Stimulated activated CD4-positive, alpha-beta T cell treated with anti-CD3 and anti-CD28 coated beads, Interleukin-4, amount 100 ng/mL, for 24 hours (primary cell): ENCODE data around the gene CEL.
"Not testable (repeated sequence)": the region's sequence is repeated elsewhere in the genome, so short reads cannot be mapped to it uniquely, and the experiment has no call there.

Source experiments
- DNase-seq: peaks from one replicate; pipeline ENCODE4 v3.0.0-alpha.2; 2020

Gene CEL

DNA sequence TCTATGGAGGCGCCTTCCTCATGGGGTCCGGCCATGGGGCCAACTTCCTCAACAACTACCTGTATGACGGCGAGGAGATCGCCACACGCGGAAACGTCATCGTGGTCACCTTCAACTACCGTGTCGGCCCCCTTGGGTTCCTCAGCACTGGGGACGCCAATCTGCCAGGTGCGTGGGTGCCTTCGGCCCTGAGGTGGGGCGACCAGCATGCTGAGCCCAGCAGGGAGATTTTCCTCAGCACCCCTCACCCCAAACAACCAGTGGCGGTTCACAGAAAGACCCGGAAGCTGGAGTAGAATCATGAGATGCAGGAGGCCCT, 3.2 kb downstream of the CEL start:
- no peak for DNase-seq

DNA sequence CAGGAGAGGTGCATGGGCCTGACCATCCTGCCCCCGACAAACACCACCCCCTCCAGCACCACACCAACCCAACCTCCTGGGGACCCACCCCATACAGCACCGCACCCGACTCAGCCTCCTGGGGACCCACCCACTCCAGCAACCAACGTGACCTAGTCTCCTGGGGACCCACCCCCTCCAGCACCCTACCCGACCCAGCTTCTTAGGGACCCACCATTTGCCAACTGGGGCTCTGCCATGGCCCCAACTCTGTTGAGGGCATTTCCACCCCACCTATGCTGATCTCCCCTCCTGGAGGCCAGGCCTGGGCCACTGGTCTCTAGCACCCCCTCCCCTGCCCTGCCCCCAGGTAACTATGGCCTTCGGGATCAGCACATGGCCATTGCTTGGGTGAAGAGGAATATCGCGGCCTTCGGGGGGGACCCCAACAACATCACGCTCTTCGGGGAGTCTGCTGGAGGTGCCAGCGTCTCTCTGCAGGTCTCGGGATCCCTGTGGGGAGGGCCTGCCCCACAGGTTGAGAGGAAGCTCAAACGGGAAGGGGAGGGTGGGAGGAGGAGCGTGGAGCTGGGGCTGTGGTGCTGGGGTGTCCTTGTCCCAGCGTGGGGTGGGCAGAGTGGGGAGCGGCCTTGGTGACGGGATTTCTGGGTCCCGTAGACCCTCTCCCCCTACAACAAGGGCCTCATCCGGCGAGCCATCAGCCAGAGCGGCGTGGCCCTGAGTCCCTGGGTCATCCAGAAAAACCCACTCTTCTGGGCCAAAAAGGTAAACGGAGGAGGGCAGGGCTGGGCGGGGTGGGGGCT, 4.6 kb downstream of the CEL start:
- DNase-seq = no peak

DNA sequence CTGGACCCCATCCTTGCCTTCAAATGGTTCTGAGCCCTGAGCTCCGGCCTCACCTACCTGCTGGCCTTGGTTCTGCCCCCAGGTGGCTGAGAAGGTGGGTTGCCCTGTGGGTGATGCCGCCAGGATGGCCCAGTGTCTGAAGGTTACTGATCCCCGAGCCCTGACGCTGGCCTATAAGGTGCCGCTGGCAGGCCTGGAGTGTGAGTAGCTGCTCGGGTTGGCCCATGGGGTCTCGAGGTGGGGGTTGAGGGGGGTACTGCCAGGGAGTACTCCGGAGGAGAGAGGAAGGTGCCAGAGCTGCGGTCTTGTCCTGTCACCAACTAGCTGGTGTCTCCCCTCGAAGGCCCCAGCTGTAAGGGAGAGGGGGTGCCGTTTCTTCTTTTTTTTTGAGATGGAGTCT, 5.2 kb downstream of the CEL start:
- DNase-seq = no peak

DNA sequence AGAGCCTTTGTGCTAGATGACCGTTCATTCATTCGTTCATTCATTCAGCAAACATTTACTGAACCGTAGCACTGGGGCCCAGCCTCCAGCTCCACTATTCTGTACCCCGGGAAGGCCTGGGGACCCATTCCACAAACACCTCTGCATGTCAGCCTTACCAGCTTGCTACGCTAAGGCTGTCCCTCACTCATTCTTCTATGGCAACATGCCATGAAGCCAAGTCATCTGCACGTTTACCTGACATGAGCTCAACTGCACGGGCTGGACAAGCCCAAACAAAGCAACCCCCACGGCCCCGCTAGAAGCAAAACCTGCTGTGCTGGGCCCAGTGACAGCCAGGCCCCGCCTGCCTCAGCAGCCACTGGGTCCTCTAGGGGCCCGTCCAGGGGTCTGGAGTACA, 6.0 kb downstream of the CEL start:
- no peak for DNase-seq

DNA sequence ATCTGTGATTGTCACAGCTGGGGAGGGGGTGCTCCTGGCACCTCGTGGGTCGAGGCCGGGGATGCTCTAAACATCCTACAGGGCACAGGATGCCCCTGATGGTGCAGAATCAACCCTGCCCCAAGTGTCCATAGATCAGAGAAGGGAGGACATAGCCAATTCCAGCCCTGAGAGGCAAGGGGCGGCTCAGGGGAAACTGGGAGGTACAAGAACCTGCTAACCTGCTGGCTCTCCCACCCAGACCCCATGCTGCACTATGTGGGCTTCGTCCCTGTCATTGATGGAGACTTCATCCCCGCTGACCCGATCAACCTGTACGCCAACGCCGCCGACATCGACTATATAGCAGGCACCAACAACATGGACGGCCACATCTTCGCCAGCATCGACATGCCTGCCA, 6.7 kb downstream of the CEL start:
- DNase-seq = not testable (repeated sequence)

DNA sequence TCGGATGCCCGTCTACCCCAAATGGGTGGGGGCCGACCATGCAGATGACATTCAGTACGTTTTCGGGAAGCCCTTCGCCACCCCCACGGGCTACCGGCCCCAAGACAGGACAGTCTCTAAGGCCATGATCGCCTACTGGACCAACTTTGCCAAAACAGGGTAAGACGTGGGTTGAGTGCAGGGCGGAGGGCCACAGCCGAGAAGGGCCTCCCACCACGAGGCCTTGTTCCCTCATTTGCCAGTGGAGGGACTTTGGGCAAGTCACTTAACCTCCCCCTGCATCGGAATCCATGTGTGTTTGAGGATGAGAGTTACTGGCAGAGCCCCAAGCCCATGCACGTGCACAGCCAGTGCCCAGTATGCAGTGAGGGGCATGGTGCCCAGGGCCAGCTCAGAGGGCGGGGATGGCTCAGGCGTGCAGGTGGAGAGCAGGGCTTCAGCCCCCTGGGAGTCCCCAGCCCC, 8.8 kb downstream of the CEL start:
- DNase-seq = not testable (repeated sequence)

DNA sequence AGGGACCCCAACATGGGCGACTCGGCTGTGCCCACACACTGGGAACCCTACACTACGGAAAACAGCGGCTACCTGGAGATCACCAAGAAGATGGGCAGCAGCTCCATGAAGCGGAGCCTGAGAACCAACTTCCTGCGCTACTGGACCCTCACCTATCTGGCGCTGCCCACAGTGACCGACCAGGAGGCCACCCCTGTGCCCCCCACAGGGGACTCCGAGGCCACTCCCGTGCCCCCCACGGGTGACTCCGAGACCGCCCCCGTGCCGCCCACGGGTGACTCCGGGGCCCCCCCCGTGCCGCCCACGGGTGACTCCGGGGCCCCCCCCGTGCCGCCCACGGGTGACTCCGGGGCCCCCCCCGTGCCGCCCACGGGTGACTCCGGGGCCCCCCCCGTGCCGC, 9.2 kb downstream of the CEL start:
- not testable (repeated sequence) for DNase-seq

DNA sequence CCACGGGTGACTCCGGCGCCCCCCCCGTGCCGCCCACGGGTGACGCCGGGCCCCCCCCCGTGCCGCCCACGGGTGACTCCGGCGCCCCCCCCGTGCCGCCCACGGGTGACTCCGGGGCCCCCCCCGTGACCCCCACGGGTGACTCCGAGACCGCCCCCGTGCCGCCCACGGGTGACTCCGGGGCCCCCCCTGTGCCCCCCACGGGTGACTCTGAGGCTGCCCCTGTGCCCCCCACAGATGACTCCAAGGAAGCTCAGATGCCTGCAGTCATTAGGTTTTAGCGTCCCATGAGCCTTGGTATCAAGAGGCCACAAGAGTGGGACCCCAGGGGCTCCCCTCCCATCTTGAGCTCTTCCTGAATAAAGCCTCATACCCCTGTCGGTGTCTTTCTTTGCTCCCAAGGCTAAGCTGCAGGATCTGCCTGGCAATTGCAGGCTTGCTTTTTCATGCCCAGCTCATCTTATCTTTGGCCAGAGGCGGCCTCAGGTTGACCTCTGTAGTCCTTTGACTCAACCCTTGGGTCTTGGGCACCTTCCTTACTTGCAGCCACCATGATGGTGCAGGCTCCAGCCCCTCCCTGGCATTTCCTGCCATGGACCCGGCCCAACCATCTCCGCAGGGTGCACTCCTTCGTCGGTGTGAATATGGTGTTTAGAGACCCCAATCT, 9.8 kb downstream of the CEL start:
- DNase-seq = no peak

DNA sequence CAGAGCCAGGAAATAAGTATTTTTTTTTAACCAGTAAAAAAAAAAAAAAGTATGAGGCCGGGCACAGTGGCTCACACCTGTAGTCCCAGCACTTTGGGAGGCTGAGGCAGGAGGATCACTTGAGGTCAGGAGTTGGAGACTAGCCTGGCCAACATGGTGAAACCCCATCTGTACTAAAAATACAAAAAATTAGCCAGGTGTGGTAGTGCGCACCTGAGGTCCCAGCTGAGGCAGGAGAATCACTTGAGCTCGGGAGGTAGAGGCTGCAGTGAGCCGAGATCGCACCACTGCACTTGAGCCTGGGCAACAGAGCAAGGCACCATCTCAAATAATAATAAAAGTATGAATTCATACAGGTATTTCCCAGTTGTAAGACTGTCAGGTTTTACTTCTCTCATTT, 10.4 kb downstream of the CEL start:
- not testable (repeated sequence) for DNase-seq

DNA sequence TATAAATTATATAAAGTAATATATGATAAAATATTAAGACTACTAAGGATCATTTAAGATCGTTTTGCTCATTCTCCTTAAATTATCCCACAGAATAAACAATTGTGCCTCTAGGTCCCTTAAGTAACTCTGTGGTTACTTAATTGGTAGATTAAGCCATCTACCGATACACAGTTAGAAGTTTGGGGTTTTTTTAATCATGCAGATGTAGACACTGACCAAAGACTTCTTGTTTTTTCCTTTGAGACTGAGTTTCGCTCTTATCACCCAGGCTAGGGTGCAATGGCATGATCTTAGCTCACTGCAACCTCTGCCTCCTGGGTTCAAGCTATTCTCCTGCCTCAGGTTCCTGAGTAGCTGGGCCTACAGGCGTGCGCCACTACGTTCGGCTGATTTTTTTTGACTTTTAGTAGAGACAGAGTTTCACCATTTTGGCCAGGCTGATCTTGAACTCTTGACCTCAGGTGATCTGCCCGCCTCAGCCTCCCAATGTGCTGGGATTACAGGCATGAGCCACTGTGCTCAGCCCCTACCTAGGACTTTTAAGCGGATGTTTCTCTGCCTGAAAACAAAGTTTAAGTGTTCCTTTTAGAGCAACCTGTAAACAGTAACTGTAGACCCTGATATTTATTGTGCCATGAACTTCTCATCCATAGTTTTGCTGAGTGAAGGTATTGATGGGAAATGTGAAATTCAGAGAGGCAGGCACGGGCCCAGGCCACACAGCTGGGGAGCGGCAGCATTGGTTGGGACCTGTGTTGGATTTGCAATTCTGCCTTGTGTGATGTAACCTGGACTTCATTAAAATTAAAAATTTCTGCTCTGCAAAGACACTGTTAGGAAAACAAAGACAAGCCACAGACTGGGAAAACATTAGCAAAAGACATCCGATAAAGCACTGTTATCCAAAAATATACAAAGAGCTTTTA, 11.6 kb downstream of the CEL start:
- DNase-seq = no peak

DNA sequence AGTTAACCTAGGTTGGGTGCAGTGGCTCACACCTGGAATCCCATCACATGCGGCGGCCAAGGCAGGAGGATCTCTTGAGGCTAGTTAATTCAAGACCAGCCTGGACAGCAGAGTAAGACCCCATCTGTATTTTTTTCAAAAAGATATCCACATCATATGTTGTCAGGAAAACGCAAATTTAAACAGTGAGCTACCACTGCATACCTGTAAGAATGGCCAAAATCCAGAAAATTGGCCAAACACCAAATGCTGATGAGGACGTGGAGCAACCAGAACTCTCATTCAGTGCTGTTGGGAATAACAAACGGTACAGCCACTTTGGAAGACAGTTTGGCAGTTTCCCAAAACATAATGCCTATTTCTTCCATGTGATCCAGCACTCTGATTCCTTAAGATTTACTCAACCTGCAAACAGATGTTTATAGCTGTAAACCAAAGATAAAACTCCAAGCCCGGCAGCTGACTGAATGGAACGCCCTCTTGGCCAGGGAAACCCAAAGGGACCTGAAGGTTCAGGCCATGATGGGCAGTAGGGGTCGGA, 12.4 kb downstream of the CEL start:
- DNase-seq = no peak

DNA sequence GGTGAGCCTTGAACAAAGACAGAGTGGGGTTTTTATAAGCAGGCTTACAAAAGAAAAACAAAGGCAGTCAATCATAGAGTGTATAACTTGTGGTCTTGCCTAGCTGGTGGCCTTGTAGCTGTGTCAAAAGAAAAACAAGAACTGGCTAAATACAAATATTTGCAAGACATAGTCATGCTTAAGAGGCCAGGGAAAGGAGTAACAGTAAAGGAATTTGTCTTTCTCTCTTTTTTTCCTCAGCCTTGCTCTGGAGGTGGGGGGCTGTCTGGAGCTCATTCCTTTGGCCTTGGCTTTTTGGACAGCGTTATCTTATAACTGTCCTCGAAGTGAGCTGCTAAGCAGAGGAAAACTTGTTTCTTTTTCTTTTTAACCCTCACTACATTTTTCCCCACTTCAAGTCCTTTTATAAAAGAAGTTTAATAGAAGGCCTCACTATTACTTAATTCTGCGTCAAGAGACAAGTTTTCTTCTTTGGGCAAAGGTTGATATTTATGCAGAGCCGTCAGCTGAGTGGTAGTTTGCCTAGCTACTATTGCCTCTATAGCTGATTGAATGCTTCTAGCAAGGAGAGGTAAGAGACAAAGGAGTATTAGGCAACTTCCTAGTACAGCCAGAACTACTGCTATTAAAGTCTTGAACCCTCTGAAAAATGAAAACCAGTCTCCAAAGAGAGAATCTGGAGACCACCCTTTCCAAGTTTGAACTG, 14.3 kb downstream of the CEL start:
- DNase-seq = no peak

DNA sequence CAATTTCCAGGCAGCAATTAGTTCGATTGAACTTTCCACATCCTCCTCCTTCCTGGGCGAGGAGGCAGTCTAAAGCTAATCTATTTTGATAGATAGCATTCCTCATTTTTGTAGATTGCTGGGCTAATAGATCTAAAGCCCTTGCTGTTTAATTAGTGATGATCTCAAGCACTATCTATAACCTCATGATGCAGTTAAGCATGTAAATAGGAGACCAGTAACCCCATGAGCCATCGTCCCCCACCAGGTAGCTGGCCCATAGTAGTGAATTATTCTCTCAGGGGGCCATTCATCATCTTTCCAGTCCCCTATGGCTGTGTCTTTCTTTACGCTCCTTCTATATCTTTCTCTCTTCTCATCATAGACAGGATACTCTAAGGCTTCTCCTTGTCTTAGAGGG, 14.9 kb downstream of the CEL start:
- DNase-seq = no peak

DNA sequence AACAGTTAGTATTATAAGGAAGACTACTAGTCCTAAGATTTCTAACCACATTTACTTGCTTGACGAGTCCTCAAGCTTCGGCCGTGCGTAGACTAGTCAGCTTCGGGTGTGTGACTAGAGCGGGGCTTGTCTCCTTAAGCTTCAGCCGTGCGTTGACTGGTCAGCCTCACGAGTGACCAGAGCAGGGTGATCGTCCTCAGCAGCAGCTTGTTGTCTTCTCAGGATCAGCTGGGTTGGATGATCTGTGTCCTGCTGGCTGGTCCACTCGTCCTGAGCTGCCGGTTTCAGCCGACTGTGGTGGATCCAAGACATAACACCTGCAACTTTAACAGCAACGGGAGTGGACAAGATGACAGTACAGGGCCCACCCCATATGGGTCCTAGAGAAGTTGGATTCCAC, 16.7 kb downstream of the CEL start:
- no peak for DNase-seq

DNA sequence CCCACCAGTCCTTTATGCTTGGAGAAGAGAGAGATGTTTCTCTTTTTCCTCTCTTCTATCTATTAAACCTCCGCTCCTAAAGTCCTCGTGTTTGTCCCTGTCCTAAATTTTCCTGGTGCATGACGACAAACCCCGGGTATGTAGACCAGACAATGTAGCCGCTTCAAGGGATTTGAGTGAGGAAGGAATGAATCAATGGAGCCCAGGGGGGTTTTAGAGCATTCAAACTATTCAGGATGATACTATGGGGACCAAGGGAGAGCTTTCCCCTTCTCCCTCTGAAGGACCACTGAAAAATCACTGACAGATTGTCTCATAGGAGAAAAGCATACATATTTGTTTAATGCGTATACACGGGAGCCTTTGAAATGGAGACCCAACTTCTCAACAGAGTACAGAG, 18.4 kb downstream of the CEL start:
- DNase-seq = no peak

DNA sequence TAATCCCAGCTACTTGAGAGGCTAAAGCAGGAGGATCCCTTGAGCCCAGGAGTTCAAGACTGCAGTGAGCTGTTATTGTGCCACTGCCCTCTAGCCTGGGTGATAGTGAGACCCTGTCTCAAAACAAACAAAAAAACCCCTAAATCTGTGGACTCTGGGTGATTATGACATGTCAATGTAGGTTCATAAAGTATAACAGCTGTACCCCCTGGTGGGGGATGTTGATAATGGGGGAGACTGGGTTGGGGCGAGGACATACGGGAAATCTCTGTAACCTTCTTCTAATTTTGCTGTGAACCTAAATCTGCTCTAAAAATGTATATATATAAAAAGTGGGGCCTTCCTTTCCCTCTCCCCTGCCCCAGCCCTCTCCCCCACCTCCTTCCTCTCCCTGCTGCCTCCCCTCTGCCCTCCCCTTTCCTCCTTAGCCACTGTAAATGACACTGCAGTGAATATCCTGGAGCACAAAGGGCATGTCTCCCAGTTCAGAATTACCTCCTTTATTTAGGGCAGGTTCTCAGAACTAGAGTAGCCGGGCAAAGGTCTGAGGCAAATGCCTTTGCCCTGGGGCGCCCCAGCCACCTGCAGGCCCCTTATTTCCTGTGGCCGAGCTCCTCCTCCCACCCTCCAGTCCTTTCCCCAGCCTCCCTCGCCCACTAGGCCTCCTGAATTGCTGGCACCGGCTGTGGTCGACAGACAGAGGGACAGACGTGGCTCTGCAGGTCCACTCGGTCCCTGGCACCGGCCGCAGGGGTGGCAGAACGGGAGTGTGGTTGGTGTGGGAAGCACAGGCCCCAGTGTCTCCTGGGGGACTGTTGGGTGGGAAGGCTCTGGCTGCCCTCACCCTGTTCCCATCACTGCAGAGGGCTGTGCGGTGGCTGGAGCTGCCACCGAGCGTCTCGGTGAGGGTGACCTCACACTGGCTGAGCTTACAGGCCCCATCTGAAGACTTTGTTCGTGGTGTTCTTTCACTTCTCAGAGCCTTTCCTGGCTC, 19.3 kb downstream of the CEL start:
- DNase-seq = not testable (repeated sequence)

DNA sequence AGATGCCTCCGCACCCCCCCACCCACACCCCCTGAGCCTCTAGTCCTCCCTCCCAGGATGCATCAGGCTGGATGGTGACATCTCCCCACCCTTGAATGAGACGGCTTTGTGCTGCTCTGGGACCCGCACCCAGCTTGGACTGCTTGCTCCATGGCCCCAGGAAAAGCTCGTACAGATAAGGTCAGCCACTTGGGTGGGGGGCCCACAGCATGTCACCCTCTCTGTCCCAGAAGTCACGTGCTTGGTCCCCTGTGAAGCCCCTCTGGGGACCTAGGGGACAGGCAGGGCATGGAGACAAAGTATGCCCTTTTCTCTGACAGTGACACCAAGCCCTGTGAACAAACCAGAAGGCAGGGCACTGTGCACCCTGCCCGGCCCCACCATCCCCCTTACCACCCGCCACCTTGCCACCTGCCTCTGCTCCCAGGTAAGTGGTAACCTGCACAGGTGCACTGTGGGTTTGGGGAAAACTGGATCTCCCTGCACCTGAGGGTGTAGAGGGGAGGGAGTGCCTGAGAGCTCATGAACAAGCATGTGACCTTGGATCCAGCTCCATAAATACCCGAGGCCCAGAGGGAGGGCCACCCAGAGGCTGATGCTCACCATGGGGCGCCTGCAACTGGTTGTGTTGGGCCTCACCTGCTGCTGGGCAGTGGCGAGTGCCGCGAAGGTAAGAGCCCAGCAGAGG, 20.3 kb downstream of the CEL start:
- not testable (repeated sequence) for DNase-seq

DNA sequence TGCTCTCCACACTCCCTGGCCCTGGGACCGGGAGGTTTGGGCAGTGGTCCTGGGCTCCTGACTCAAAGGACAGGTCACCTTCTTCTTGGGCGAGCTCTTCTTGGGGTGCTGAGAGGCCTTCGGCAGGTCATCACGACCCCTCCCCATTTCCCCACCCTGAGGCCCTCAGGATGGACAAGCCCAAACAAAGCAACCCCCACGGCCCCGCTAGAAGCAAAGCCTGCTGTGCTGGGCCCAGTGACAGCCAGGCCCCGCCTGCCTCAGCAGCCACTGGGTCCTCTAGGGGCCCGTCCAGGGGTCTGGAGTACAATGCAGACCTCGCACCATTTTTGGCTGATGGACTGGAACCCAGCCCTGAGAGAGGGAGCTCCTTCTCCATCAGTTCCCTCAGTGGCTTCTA, 21.9 kb downstream of the CEL start:
- DNase-seq = not testable (repeated sequence)

DNA sequence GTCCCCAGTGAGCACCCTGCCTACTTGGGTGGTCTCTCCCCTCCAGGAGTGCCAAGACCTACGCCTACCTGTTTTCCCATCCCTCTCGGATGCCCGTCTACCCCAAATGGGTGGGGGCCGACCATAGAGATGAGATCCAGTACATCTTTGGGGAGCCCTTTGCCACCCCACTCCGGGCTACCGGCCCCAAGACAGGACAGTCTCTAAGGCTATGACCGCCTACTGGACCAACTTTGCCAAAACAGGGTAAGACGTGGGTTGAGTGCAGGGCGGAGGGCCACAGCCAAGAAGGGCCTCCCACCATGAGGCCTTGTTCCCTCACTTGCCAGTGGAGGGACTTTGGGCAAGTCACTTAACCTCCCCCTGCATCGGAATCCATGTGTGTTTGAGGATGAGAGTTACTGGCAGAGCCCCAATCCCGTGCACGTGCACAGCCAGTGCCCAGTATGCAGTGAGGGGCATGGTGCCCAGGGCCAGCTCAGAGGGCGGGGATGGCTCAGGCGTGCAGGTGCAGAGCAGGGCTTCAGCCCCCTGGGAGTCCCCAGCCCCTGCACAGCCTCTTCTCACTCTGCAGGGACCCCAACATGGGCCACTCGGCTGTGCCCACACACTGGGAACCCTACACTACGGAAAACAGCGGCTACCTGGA, 24.6 kb downstream of the CEL start:
- not testable (repeated sequence) for DNase-seq

DNA sequence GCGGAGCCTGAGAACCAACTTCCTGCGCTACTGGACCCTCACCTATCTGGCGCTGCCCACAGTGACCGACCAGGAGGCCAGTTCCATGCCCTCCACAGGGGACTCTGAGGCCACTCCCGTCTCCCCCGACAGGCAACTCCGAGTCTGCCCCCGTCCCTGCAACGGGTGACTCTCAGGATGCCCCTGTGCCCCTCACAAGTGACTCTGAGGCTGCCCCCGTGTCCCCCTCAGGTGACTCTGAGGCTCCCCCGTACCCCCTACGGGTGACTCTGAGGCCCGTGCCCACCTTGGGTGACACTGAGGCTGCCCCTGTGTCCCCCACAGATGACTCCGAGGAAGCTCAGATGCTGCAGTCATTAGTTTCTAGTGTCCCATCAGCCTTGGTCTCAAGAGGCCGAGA, 25.1 kb downstream of the CEL start:
- DNase-seq = no peak
